HG03521 (cell line): Measurements from ENCODE around the gene ITGA2.

Experiments
- ATAC-seq: cut with Tn5 transposase; IDR thresholded peaks from one replicate; pipeline ENCODE4 v1.9.1; 2021; ENCODE audit warnings: mild to moderate bottlenecking, moderate library complexity; ENCODE audit not compliant: unreplicated experiment

ITGA2 gene

DNA sequence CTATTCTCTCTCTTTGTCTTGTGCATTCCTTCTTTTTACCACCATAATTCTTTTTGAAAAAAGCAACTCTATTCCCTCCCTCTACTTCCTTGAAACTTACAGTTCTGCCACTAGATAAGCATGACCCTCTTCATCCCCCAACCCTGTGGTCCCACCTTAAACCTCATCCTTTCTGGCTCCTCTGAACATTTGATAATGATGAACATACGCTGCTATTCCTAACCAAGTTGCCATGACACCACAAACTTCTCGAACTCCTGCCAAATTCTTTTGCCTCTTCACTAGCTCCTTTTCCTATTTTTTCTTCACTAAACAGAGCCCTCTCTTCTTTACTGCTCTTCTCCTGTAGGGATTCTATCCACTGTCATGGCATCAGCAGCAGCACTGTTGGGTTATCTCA is 63.3 kb downstream of the ITGA2 start:
- no peak for ATAC-seq

GRCh38 chr5:53053364-53053763 is 64.2 kb downstream of the ITGA2 start:
- no peak for ATAC-seq

DNA sequence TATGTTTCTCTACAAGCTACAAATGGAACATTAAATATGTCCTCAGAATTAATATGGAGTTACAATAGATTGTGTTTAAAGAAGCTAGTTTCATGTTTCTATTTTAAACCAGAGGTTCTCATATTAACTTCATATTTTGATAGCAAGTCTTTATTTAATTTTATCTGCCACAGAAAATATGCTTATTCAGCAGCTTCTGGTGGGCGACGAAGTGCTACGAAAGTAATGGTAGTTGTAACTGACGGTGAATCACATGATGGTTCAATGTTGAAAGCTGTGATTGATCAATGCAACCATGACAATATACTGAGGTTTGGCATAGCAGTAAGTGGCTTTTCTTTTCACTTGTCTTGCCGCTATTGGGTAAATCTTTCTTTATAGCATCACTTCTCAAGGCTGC is 66.2 kb downstream of the ITGA2 start:
- no peak for ATAC-seq

DNA sequence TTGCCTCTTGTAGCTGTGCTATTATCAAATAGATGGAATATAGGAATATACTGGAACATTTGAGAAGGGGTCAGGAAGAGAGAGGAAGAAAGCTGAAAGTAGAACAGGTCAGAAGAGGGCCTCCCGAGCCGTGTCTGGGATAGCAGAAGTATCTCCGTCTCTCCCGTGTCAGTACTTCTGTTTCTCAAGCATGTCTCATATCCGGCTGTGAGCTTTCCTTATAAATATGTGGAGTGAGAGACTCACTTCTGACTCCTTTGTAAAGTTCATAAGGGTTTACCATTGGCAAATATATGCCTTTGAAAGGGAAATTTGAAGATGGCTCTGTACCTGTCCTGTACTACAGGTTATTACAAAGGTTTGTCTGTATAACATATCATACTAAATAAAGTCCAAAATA is 70.1 kb downstream of the ITGA2 start:
- ATAC-seq, result no peak

DNA sequence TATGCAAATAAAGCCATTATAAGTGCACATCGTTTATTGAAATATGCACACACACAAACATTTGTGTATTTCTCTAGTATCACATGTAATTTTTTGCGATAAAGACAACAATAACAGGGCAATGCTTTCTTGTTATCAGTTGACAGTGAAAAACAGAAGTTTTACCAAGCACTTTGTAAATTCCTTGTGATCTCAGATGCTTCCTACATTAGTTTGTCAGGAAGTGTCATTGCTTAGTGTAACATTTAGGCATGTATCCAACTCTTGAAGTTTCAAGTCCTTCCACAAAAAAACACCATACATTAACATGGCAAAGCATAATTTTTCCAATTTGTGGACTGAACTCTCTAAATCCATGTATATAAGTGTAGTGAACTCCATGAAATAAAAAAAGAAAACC is 74.0 kb downstream of the ITGA2 start:
- ATAC-seq, result no peak

DNA sequence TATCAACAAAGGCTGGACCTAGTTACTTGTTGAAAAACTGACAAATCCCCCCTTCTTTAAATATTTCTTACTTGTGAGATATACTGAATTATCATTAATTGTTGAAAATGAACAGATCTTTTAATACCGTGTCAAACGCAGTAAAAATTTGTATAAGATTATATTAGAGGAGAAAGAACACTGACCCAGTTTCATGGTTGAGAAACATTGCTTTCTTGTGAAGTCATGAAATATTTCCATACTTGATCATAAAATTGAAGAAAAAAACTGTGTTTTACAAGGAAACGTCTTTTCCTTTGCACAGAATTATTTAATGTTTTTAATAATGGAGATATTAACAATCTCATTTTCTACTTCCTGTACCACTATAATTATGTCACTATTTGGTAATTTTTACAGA is 74.6 kb downstream of the ITGA2 start:
- no peak for ATAC-seq

DNA sequence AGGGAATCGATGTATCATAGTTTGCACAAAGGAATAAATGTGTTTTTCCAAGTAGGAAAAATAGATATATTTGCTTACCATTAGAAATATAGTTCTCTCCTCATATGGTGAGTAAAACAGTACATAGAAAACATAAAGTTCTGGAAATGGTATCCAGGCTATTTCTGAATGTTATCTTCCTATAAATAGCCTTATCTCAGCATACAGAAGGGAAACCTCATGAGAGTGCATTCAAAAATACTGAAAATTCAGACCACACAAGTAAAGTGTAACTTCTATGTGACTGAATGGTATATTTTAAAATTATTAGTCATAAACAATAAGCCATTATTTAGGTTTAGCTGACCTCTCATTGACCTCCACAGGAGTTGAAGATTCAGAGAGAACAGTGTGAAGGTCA is 76.9 kb downstream of the ITGA2 start:
- ATAC-seq, result no peak

GRCh38 chr5:53067641-53068040 is 78.5 kb downstream of the ITGA2 start:
- no peak for ATAC-seq

- ATAC-seq, result no peak
Observed at GRCh38 chr5:53068291-53068836, 79.2 kb downstream of the ITGA2 start.

- no peak for ATAC-seq
Observed at GRCh38 chr5:53069626-53070025, 80.5 kb downstream of the ITGA2 start.

DNA sequence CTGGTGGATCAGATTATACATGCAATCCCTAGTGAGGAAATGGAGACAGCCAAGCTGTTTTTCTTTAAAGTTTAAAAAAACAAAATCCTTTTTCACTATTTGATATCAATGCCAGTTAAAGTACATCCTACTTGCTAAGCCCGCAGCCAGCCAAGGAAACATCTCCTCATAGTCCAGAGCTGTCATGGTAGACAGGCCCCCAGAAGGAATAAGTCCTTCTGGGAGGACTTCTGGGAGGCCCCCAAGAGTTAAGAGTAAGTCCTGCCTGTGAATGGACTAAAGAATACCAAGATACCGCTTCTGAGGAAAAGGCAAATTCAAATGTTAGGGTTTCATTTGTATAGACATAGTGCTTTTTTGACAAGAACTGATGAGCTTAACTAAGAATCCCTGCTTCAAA is 82.1 kb downstream of the ITGA2 start:
- no peak for ATAC-seq

- ATAC-seq, result no peak
Observed at GRCh38 chr5:53071738-53072137, 82.6 kb downstream of the ITGA2 start.

- ATAC-seq, result no peak
Observed at GRCh38 chr5:53073348-53073747, 84.2 kb downstream of the ITGA2 start.

DNA sequence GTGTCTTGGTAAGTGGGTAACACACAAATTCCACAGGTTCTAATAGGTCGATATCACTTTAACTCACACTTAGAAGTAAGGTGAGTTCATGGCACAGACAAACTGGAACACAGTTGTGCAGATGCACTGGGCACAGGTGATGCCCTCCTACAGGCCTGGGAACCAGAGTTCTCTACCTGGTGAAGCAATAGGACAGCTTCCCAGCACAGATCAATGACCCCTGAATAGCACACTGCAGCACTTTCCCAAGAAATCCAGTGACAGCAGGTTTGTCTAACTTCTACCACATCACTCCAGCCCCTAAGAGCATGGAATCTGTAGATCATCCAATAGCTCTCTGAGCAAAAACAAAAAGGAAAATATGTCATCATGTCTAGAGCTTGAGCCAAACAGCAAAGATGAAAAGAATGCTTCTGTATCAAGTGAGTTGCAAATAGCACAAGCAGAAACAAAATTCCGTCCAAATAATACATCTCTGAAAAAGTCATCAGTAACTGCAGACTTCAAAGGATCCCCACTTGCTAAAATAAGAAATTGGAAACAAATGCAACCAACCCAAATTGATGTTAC is 86.9 kb downstream of the ITGA2 start:
- ATAC-seq, result no peak

GRCh38 chr5:53080271-53080670 is 91.1 kb downstream of the ITGA2 start:
- no peak for ATAC-seq

DNA sequence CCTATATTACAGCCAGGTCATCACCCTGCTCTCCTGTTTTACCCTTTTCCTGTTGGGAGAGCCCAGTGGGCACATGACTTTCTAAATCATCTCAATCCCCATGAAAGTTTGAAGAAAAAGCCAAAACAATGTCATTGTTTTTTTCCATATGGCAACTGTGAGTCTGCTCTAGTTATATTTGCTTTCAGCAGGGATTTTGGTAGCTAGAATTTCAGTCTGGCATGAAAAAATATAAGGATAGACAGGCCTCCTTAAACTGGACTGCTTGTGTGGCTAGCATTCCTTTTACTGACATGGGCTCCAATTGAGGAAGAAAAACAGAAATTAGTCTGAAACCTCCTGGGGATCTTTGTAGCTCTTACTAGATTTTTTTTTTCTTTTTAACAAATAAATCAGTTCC is 94.8 kb downstream of the ITGA2 start:
- ATAC-seq, result no peak

- no peak for ATAC-seq
Observed at GRCh38 chr5:53084546-53085255, 95.5 kb downstream of the ITGA2 start.

DNA sequence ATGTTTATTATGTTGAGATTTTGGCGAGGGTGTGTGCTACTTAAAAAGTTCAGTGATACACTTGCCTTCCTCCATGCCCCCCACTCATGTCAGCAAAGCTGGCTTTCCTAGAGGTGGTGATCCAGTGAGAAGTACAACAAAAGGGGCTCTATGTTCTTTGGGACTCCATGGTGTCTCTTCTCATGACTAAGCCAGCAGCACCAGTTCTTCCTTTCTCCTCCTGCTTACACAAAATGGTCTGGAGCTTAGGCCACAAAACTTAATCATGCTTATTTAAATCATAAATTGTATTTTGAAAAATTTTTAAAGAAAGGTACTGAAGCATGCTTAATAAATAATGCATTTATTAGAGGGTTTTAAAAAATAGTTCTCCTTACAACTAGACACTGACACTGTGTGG is 98.0 kb downstream of the ITGA2 start:
- ATAC-seq, result no peak

DNA sequence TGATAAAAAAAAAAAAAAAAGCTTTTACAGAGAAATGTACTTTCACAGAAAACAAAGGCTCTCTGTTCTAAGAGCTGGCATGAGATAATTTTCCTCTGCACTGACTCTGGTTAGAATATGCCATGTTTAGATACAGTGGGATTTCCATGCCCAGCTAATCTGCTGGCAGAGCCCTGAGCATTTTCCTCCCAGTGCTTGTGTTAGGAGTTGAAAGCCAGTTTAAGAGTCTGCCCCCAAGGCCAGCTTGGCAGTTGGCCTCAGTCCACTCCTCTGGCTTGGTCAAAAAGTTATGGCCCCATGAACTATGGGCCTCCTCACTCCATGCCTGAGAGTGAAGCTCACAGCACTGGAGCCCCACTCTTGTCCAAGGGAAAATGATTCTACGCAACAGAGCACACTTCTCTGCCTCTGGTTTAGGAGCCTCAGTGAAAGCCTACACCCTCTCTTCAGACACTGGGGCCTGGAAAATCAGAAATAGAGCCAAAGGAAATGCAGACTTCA is 98.5 kb downstream of the ITGA2 start:
- no peak for ATAC-seq

DNA sequence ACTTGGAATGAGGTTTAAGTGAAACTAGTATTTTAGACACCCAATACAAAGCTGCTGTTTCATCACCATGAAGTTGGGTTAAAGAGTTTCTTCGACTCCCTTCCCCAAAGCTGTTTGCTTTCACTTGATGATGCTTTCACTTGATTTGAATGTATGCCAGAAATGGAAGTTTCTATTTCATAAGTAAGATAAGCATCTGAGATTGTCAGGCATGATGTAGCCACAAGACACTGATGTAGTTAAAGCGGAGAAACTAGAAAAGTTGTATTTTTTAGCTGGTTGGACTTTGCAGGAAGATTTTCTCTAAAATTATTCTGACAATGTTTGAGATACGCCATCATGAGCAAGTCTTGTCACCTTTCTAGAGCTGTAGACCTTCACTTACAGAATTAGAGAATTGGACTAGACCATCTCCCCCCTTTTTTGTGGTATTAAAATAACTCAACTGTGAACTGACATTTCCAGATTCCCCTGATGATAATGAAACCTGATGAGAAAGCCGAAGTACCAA is 100.4 kb downstream of the ITGA2 start:
- ATAC-seq, result peak; percentile 41

- ATAC-seq, result no peak
Observed at GRCh38 chr5:53090229-53090628, 101.1 kb downstream of the ITGA2 start.

DNA sequence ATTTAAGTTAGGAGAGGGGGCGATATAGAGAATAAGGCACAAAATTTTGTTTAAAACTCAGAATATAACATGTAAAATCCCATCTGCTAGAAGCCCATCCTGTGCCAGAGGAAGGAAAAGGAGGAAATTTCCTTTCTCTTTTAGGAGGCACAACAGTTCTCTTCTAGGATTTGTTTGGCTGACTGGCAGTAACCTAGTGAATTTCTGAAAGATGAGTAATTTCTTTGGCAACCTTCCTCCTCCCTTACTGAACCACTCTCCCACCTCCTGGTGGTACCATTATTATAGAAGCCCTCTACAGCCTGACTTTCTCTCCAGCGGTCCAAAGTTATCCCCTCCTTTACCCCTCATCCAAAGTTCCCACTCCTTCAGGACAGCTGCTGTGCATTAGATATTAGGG is 102.1 kb downstream of the ITGA2 start:
- ATAC-seq, result no peak
